ENCODE measurements around the gene TFEB. TPM values are rescaled to one million over a fixed set of nuclear protein-coding genes. Genes with fewer than 3 reads are reported as not detected.

TFEB gene
- total and polyA plus RNA-seq, 5 donors = 31.6 to 51.1 (median 45.7) TPM

DNA sequence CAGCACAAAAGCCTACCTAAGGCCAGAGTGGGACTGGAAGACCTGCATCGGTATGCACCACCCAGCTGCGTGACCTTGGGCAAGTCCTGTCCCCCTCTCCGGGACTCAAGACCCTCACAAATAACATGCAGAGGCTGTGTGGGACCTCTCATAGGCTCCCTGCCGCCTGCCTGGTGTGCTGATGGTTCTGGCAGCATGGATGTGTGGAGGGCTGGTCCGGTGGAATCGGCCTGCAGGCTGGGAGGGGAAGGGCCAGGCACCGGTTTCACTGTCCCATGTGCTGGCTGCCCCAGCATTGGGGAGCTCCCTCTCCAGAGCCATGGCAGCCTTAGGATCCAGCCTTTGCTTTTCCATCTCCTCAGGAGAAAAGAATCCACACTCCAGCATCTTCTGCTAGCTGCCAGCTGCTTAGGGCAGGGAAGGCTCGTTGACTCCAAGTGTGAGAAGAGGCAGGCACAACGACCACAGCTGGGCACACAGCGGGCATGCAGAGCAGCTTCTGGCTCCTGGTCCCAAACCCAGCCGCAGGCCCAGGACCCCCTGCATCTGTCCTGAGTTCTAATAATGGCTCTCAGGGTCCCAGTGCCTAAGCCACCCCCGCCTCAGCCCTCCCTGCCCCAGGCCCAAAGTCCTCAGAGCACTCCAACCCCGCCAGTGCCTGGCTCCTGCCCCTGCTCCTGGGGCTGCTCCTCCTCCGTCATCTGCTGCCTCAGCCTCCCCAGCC lies 32.5 kb downstream of the TFEB start:
- intact Hi-C loops (cut with DNase I) = no loop called here
- WGBS = 86% methylated on average over 14 of the region's 14 CpGs
- ATAC-seq (no peak), DNase-seq (no peak)
- no peak overlapping the region for H3K27ac ChIP-seq (ENCODE audit: low read length)
- H3K4me1 ChIP-seq (ENCODE audit: control insufficient read depth, insufficient read depth, low read length) = peaks cover 23% of the 10 kb centered on the region
- H3K27me3 ChIP-seq (ENCODE audit: control insufficient read depth, insufficient read depth) = no peaks in the 10 kb centered on the region
- H3K9me3 ChIP-seq (ENCODE audit: control insufficient read depth, low read length) = no peaks in the 10 kb centered on the region
- H3K4me3 ChIP-seq (ENCODE audit: low read length) = no peak overlapping the region

DNA sequence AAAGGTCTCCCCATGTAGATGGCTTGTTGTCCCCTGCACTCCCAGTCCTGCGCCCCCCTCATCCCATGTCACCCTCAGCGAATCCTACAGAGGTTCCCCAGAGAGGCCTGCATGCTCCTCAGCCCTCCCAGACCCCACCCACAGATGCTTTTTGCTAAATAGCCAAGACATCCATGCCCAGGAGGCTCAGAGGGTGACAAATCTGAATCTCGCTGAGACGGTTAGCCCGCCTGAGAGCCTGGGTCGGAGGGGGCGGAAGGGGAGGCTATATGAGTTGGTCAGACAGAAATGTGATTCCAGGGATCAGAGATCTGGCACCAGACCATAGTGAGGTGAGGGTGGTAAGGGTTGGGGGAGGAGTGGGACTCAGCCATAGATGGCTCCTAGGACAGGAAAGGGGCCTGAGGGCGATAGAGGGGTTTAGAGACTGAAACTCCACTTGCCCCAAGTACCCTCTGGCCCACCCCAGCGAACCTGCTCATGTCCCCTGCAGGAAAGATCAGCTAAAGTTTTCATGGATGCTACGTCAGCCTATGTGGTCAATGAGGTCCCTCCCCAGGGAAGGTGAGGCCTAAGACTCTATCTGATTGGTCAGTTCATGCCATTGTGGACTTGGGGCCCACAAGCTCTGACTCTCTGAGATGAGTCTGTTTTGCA lies 33.2 kb downstream of the TFEB start:
- no peaks in the 10 kb centered on the region for H3K9me3 ChIP-seq (ENCODE audit: control insufficient read depth, low read length)
- WGBS = 93% methylated on average over 10 of the region's 10 CpGs
- no peak overlapping the region for H3K27ac ChIP-seq (ENCODE audit: low read length)
- DNase-seq (no peak), ATAC-seq (no peak)
- peaks cover 17% of the 10 kb centered on the region for H3K4me1 ChIP-seq (ENCODE audit: control insufficient read depth, insufficient read depth, low read length)
- intact Hi-C loops (cut with DNase I) = no loop called here
- no peak overlapping the region for H3K4me3 ChIP-seq (ENCODE audit: low read length)
- no peaks in the 10 kb centered on the region for H3K27me3 ChIP-seq (ENCODE audit: control insufficient read depth, insufficient read depth)

DNA sequence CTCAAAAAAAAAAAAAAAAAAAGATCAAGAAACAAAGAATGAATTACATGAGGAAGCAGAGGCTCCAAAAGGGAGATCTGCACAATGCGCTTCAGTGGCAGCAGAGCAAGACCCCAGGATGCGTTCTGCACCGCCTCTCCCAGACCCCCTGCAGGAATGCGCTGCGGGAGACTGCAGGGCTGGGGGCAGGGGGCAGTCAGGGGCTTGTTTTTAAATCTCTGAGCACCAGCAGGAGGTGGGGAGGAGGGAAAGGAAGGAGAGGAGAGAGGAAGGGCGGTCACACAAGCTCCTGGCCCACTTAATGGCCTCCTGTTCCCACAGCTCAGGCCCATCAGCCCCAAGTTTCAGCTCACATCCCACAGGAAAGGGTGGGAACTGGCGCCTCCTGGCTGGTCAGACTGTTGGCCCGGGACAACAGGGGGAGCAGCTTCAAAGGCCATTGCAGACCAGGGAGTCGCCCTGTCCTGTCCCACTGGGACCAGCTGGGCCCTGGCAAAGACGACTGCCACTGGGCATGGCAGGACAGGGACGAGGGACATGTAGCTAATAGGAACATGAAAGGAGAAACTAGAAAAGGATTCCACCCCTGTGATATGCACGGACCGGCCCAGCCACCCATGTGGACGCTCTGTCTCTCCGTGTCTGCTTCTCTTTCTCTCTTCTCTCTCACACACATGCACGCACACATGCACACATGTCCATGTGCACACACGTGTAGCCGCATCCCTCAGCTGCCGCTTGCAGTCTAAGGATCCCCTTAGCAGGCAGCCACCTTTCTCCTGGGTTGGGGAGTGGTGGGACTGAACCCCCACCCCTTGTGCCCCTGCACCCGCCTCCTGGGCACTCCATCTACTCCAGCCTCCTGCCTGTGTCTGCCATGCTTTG lies 34.7 kb downstream of the TFEB start:
- Histone ChIP-seq H3K4me3 (ENCODE audit: low read length) (no peak overlapping the region), H3K4me1 (ENCODE audit: control insufficient read depth, insufficient read depth, low read length) (peaks cover 8% of the 10 kb centered on the region), H3K27me3 (ENCODE audit: control insufficient read depth, insufficient read depth) (no peaks in the 10 kb centered on the region), H3K27ac (ENCODE audit: low read length) (peak overlapping the region; percentile 55), H3K9me3 (ENCODE audit: control insufficient read depth, low read length) (no peaks in the 10 kb centered on the region)
- DNase-seq = peak; percentile 58 to 74 (median 71)
- peak; percentile 44 to 79 for ATAC-seq
- intact Hi-C loops (cut with DNase I) = no loop called here
- 70% methylated on average over 20 of the region's 20 CpGs for whole genome bisulfite sequencing

DNA sequence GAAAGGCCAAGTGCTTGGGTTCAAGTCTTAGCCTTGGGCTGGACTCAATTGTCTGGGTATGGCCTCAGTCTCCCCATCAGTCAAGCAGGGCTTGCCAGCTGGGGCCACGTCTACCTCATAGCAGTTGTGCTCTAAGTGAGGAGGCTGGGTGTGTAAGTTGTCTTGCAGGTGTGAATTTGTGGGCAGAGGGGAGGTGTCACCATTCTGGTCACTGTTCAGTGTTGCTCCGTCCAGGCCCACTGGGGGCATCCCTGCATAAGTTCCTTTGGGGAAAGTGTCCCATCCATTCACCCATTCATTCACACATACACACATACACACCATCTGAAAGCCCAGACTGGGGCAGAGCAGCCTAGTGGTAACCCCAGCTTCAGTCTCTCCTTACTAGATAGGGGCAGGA lies 36.3 kb downstream of the TFEB start:
- H3K27me3 ChIP-seq (ENCODE audit: control insufficient read depth, insufficient read depth) = no peaks in the 10 kb centered on the region
- ATAC-seq (no peak), DNase-seq (no peak)
- peaks cover 8% of the 10 kb centered on the region for H3K4me1 ChIP-seq (ENCODE audit: control insufficient read depth, insufficient read depth, low read length)
- no peak overlapping the region for H3K4me3 ChIP-seq (ENCODE audit: low read length)
- 80% methylated on average over 2 of the region's 2 CpGs for WGBS
- H3K27ac ChIP-seq (ENCODE audit: low read length) = no peak overlapping the region
- H3K9me3 ChIP-seq (ENCODE audit: control insufficient read depth, low read length) = no peaks in the 10 kb centered on the region
- intact Hi-C loops (cut with DNase I) = no loop called here

DNA sequence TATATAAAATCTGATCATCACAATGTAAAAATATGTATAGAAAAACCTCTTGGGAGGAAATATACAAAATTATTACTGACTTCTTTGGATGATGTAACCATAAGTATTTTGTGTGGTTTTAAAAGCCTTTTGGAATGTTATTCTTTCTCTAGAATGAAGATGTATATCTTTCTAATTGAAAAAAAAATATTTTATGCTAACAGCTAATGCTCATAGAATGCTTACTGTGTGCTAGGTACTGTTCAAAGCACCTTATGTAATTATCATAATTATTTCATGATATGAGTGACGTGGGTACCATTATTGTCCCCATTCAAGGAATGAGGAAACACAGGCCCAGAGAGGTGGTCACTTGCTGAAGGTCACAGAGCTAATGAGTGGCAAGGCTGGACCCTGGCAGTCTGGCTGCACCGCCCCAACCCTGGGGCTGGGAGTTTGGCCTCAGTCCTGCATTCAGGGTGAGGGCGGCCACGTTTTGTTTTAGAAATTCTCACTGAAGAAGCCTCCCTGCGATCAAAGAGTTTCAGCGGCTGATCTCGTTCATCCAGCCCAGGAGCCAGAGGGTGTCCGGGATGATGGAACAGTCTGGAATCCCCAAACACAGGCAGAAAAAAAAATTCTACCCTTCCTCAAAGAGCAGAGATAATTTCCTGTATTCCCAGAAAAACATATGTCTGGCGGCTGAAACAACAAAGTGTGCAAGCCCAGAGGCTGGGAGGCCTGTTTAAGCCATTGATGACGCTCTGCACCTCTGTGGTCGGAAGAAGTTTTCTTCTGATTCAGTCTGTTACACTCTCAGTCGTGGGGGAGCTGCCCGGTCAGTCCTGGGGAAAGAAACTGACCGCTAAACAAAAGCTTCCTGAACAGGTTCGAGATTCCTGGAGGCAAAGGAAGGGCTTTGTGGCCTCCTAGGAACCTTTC lies 37.3 kb downstream of the TFEB start:
- H3K27ac ChIP-seq (ENCODE audit: low read length) = peak overlapping the region; percentile 30
- H3K4me1 ChIP-seq (ENCODE audit: control insufficient read depth, insufficient read depth, low read length) = peaks cover 11% of the 10 kb centered on the region
- H3K27me3 ChIP-seq (ENCODE audit: control insufficient read depth, insufficient read depth) = no peaks in the 10 kb centered on the region
- intact Hi-C loops (cut with DNase I) = no loop called here
- DNase-seq = no peak
- no peak overlapping the region for H3K4me3 ChIP-seq (ENCODE audit: low read length)
- H3K9me3 ChIP-seq (ENCODE audit: control insufficient read depth, low read length) = no peaks in the 10 kb centered on the region
- WGBS = 48% methylated on average over 15 of the region's 15 CpGs
- peak in 1 of 2 donors; percentile 17 for ATAC-seq

DNA sequence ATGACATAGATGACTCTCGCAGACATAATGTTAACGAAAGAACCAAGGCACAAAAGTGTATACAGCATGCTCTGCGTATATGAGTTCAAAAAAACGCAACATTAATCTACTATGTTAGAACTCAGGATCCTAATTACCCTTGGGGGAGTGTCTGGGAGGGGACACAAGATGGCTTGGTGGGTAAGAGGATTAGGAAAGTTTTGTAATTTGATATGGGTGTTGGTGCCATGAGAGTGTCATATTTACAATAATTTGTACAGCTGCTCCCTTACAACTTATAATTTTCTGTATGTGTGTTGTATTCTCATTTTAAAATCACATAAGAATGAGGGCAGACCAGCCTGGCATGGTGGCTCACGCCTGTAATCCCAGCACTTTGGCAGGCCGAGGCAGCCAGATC lies 38.6 kb downstream of the TFEB start:
- intact Hi-C loops (cut with DNase I) = no loop called here
- ATAC-seq (no peak), DNase-seq (no peak)
- 97% methylated on average over 6 of the region's 6 CpGs for WGBS
- no peaks in the 10 kb centered on the region for H3K27me3 ChIP-seq (ENCODE audit: control insufficient read depth, insufficient read depth)
- H3K9me3 ChIP-seq (ENCODE audit: control insufficient read depth, low read length) = no peaks in the 10 kb centered on the region
- H3K27ac ChIP-seq (ENCODE audit: low read length) = no peak overlapping the region
- peaks cover 11% of the 10 kb centered on the region for H3K4me1 ChIP-seq (ENCODE audit: control insufficient read depth, insufficient read depth, low read length)
- H3K4me3 ChIP-seq (ENCODE audit: low read length) = no peak overlapping the region

DNA sequence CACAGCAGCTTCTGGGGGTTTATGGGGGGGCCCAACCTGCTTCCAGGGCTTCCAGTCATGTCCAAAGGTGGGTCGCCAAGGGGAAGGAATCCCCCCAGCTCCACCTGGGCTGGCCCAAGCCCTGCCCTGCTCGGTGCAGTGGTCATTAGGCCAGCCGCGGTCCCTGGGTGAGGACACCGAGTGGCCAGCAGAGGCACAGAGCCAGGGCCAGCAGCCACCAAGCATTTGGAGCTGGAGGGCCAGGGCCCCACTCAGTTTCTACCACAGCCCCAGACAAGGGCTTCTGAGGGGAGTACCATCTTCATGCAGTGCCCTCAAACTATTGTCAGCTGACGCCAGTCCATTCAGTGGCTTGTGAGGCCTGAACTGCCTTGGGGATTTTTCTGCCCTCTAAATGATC lies 39.6 kb downstream of the TFEB start:
- intact Hi-C loops (cut with DNase I) = no loop called here
- ATAC-seq (no peak), DNase-seq (no peak)
- H3K4me3 ChIP-seq (ENCODE audit: low read length) = no peak overlapping the region
- H3K9me3 ChIP-seq (ENCODE audit: control insufficient read depth, low read length) = no peaks in the 10 kb centered on the region
- no peak overlapping the region for H3K27ac ChIP-seq (ENCODE audit: low read length)
- H3K27me3 ChIP-seq (ENCODE audit: control insufficient read depth, insufficient read depth) = no peaks in the 10 kb centered on the region
- WGBS = 90% methylated on average over 6 of the region's 6 CpGs
- H3K4me1 ChIP-seq (ENCODE audit: control insufficient read depth, insufficient read depth, low read length) = peaks cover 8% of the 10 kb centered on the region

DNA sequence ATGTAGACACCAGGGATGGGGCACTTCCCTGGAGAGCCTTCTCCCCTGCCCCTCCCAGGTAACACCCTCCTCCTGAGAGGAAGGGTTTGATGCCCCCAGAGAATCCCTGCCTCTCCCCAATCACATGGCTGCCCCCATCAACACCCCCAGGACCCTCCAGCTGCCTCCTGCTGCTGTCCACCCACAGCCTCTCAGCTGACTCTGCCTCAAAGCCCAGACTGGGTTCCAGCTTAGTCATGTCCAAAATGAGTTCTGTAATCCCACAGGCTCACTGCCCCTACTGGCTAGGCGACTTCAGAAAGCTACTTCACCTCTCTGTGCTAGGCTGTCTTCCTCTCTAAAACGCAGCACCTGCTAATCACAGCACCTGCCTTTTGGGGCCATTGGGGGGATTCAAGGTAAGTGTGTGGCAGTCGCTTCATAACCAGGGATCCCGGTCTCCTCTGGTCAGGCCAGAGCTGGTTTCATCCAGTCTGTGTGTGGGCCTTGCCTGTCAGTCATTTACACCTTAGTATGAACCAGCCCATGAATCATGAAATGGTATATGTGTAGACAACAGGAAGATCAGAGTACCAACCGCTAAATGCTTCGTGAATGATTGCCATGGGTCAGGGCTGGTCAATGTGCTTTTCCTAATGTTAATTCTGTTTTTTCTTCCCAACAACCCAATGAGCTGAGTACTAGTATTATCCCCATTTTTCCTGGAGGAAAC lies 40.4 kb downstream of the TFEB start:
- DNase-seq (no peak), ATAC-seq (no peak)
- H3K9me3 ChIP-seq (ENCODE audit: control insufficient read depth, low read length) = no peaks in the 10 kb centered on the region
- no peak overlapping the region for H3K4me3 ChIP-seq (ENCODE audit: low read length)
- 85% methylated on average over 6 of the region's 6 CpGs for WGBS
- intact Hi-C loops (cut with DNase I) = no loop called here
- H3K27ac ChIP-seq (ENCODE audit: low read length) = no peak overlapping the region
- no peaks in the 10 kb centered on the region for H3K27me3 ChIP-seq (ENCODE audit: control insufficient read depth, insufficient read depth)
- peaks cover 6% of the 10 kb centered on the region for H3K4me1 ChIP-seq (ENCODE audit: control insufficient read depth, insufficient read depth, low read length)

DNA sequence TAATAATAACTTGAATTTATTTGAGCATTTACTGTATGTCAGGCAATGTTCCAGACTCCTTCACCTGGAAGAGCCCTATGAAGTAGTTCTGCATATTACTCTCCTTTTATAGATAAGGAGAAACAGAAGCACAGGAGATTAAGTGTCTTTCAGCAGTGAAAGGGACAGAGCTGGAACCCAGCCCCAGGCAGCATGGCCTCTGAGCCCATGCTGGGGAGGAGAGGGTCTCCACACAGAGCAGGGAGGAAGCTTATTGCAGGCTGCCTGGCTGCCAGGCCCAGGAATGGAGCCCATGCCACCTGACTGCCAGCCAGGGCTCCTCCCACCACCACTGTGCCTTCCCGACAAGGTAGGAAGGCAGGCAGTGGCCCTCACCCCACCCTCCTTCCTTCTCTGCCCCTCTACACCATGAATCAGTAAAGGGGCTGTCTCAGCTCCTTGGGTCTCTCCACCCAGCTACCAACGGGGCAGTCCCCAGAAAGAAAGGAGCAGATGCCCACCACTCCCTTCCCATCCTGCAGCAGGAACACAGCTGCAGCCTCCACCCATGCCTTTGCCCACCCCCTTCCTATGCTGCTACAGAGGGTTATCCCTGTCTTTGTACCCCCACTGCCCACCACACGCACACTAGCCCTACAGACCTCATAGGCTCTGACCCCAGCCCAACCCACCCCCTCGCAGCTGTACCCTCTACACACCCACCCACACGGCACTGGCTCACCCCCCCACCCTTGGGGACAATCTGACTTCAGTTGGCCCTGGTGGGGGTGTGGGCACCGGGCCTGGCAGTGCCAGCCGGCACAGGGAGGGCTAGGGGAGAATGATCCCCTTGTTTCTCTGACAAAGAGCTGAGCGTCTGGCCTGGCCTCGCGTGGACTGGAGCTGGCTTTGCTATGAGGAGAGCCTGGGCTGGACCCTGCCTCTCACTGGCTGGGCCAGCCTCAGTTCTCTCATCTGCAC lies 41.8 kb downstream of the TFEB start:
- no peak overlapping the region for H3K27ac ChIP-seq (ENCODE audit: low read length)
- no peak for DNase-seq
- 67% methylated on average over 10 of the region's 10 CpGs for WGBS
- peaks cover 3% of the 10 kb centered on the region for H3K4me1 ChIP-seq (ENCODE audit: control insufficient read depth, insufficient read depth, low read length)
- peak; percentile 10 to 31 for ATAC-seq
- H3K27me3 ChIP-seq (ENCODE audit: control insufficient read depth, insufficient read depth) = no peaks in the 10 kb centered on the region
- H3K9me3 ChIP-seq (ENCODE audit: control insufficient read depth, low read length) = no peaks in the 10 kb centered on the region
- intact Hi-C loops (cut with DNase I) = no loop called here
- no peak overlapping the region for H3K4me3 ChIP-seq (ENCODE audit: low read length)
